Right renal cortex interstitium (tissue), 3 donors: ENCODE measurements around the gene PPFIA1. TPM values are rescaled to one million over a fixed set of nuclear protein-coding genes. Genes with fewer than 3 reads are reported as not detected.
"Not testable (repeated sequence)": the region's sequence is repeated elsewhere in the genome, so short reads cannot be mapped to it uniquely, and the experiment has no call there.

ENCODE experiments used
- DNase-seq, 3 donors: peaks; one replicate each; pipeline ENCODE4 v3.0.0-alpha.2; 2013; ENCODE audit warnings: low read depth in 3 of 3, low spot score in 2 of 3
- polyA plus RNA-seq, 3 donors: library from polyadenylated mRNA; unstranded; fragments of 120-200 nt; gene quantifications; one replicate each; pipeline ENCODE4 v1.2.1, GENCODE V29; 2013; ENCODE audit not compliant: insufficient read length in 3 of 3

Gene PPFIA1
- polyA plus RNA-seq, 3 donors, result 40.2 to 44.4 (median 42.1) TPM

- no peak for DNase-seq
Observed at GRCh38 chr11:70381872-70382861, 111.7 kb downstream of the PPFIA1 start.

GRCh38 chr11:70383664-70384565 is 113.4 kb downstream of the PPFIA1 start:
- DNase-seq, result no peak

GRCh38 chr11:70384566-70385152 is 114.2 kb downstream of the PPFIA1 start:
- DNase-seq, result no peak

- DNase-seq, result no peak
Observed at GRCh38 chr11:70387564-70387963, 117.1 kb downstream of the PPFIA1 start.

- DNase-seq, result no peak
Observed at GRCh38 chr11:70389201-70389600, 118.7 kb downstream of the PPFIA1 start.

- not testable (repeated sequence) for DNase-seq
Observed at GRCh38 chr11:70390882-70391281, 120.4 kb downstream of the PPFIA1 start.

- DNase-seq, result no peak
Observed at GRCh38 chr11:70394211-70394950, 123.9 kb downstream of the PPFIA1 start.

GRCh38 chr11:70397336-70397982 is 127.0 kb downstream of the PPFIA1 start:
- DNase-seq, result no peak

GRCh38 chr11:70397983-70398833 is 127.7 kb downstream of the PPFIA1 start, which contains the start of gene CTTN:
CTTN (plus strand) TSS chr11:70398529; CDS start chr11:70407298, 8,769 bp downstream.
- DNase-seq, result peak in 2 of 3 donors; percentile 67 to 69

GRCh38 chr11:70398834-70399680 is 128.6 kb downstream of the PPFIA1 start:
- DNase-seq, result no peak

- DNase-seq, result no peak
Observed at GRCh38 chr11:70399681-70400112, 129.2 kb downstream of the PPFIA1 start.

- DNase-seq, result no peak
Observed at GRCh38 chr11:70400643-70401042, 130.2 kb downstream of the PPFIA1 start.

GRCh38 chr11:70402016-70402415 is 131.5 kb downstream of the PPFIA1 start:
- DNase-seq, result no peak

- no peak for DNase-seq
Observed at GRCh38 chr11:70402685-70403084, 132.2 kb downstream of the PPFIA1 start.

- DNase-seq, result no peak
Observed at GRCh38 chr11:70404244-70404643, 133.8 kb downstream of the PPFIA1 start.

GRCh38 chr11:70405679-70406395 is 135.3 kb downstream of the PPFIA1 start:
- DNase-seq, result no peak

GRCh38 chr11:70407121-70407520 is 136.6 kb downstream of the PPFIA1 start:
- DNase-seq, result no peak
